DND-41 (cell line): ENCODE data around the gene SLC25A26.

Experiments
- EZH2 ChIP-seq: IDR thresholded peaks from 3 replicates; pipeline ENCODE4 v1.6.1; 2012; ENCODE audit warnings: borderline replicate concordance, low read depth, mild to moderate bottlenecking, moderate library complexity, low read length, inconsistent platforms; ENCODE audit not compliant: severe bottlenecking
- TF ChIP-seq, protein P1 (sequence below): IDR thresholded peaks from 2 replicates; pipeline ENCODE4 v1.5.1; 2012; ENCODE audit warnings: borderline replicate concordance, low read length, moderate library complexity, mild to moderate bottlenecking; ENCODE audit not compliant: poor library complexity, severe bottlenecking; ENCODE audit errors: extremely low read depth

DNA sequence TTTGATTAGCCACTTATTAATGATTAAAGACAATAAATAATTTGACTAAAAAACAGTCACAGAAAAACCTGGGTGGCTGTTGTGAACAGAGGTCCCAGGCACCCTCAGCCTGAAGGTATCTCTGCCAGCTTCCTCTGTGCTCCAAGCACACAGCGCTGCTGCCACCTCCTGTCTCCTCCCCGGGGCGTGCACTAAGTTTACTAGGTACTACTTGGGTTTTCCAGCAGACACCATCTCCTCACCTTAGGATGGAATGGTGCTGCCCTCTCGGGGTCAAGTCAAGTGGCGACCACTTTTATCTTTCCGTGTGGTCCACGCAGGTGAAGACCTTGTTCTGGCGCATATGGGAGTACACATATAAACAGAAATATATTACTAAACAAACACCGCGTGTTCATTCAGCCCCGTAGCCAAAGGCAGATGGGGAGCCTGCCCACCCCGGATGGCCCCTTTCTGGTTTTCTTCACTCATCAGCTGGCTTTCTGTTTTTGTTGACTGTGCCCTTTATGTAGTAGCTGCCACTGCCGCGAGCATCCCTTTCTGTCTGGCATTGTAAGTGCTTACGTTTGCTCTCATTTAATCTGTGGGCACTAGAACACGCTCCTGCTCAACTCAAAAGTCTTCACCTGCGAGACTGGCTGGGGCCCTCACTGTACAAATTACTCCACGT is 152.0 kb downstream of the SLC25A26 start:
- TF ChIP-seq, protein P1, sequence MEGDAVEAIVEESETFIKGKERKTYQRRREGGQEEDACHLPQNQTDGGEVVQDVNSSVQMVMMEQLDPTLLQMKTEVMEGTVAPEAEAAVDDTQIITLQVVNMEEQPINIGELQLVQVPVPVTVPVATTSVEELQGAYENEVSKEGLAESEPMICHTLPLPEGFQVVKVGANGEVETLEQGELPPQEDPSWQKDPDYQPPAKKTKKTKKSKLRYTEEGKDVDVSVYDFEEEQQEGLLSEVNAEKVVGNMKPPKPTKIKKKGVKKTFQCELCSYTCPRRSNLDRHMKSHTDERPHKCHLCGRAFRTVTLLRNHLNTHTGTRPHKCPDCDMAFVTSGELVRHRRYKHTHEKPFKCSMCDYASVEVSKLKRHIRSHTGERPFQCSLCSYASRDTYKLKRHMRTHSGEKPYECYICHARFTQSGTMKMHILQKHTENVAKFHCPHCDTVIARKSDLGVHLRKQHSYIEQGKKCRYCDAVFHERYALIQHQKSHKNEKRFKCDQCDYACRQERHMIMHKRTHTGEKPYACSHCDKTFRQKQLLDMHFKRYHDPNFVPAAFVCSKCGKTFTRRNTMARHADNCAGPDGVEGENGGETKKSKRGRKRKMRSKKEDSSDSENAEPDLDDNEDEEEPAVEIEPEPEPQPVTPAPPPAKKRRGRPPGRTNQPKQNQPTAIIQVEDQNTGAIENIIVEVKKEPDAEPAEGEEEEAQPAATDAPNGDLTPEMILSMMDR, result peak; percentile 45
- TF ChIP-seq EZH2, result no peak
